Activated CD4-positive, alpha-beta T cell treated with anti-CD3 and anti-CD28 coated beads for 24 hours (primary cell): ENCODE results near the gene PTPRM.
A peak's percentile ranks its signal among the peaks of the same experiment; 100 is the strongest.

Source experiments
- DNase-seq, 2 donors: peaks; one replicate each; pipeline ENCODE4 v3.0.0-alpha.2; 2020; ENCODE audit warnings: low read depth in 2 of 2

Gene PTPRM

GRCh38 chr18:7566567-7567473 lies at the start of gene PTPRM:
TSS of gene PTPRM (plus strand) at chr18:7567316. CDS start at chr18:7567819, 503 bp downstream.
- peak; percentile 18 to 33 for DNase-seq

- DNase-seq: no peak
Measured at GRCh38 chr18:7517852-7518251, 49.3 kb upstream of the PTPRM start.

- DNase-seq: no peak
Measured at GRCh38 chr18:7520200-7520785, 46.8 kb upstream of the PTPRM start.

- DNase-seq: no peak
Measured at GRCh38 chr18:7521226-7521856, 45.8 kb upstream of the PTPRM start.

GRCh38 chr18:7523772-7524171 lies 43.3 kb upstream of the PTPRM start:
- no peak for DNase-seq

- DNase-seq: no peak
Measured at GRCh38 chr18:7524786-7525185, 42.3 kb upstream of the PTPRM start.

- DNase-seq: no peak
Measured at GRCh38 chr18:7532942-7533341, 34.2 kb upstream of the PTPRM start.

- no peak for DNase-seq
Measured at GRCh38 chr18:7535436-7536205, 31.5 kb upstream of the PTPRM start.

GRCh38 chr18:7537145-7537544 lies 30.0 kb upstream of the PTPRM start:
- DNase-seq: no peak

GRCh38 chr18:7541835-7542234 lies 25.3 kb upstream of the PTPRM start:
- DNase-seq: no peak

- DNase-seq: no peak
Measured at GRCh38 chr18:7544686-7545085, 22.4 kb upstream of the PTPRM start.

- DNase-seq: no peak
Measured at GRCh38 chr18:7545734-7546133, 21.4 kb upstream of the PTPRM start.

- DNase-seq: no peak
Measured at GRCh38 chr18:7548221-7548620, 18.9 kb upstream of the PTPRM start.

- no peak for DNase-seq
Measured at GRCh38 chr18:7548721-7549120, 18.4 kb upstream of the PTPRM start.

GRCh38 chr18:7557973-7558372 lies 9.1 kb upstream of the PTPRM start:
- DNase-seq: no peak

- no peak for DNase-seq
Measured at GRCh38 chr18:7558769-7559168, 8.3 kb upstream of the PTPRM start.

GRCh38 chr18:7559709-7560319 lies 7.3 kb upstream of the PTPRM start:
- DNase-seq: no peak

- no peak for DNase-seq
Measured at GRCh38 chr18:7561909-7562460, 5.1 kb upstream of the PTPRM start.

GRCh38 chr18:7562491-7562890 lies 4.6 kb upstream of the PTPRM start:
- no peak for DNase-seq

GRCh38 chr18:7565677-7566076 lies 1.4 kb upstream of the PTPRM start:
- DNase-seq: no peak

- no peak for DNase-seq
Measured at GRCh38 chr18:7566244-7566566, 911 bp upstream of the PTPRM start.
